GM13977 (cell line): ENCODE results near the gene CCDC186.
"Not testable (repeated sequence)": the region's sequence is repeated elsewhere in the genome, so short reads cannot be mapped to it uniquely, and the experiment has no call there.

ENCODE experiments used
- DNase-seq: peaks from one replicate; pipeline ENCODE4 v3.0.0; 2012; ENCODE audit warnings: low spot score
- in situ Hi-C: fragments of 300-500 bp; cut with MboI; formaldehyde crosslinking; loops from one replicate; pipeline ENCODE4 v1.12.0; 2022; ENCODE audit warnings: low sequenced_read_pairs, low pct_unique_long_range_greater_than_20kb, mixed read lengths, inconsistent platforms; ENCODE audit not compliant: unreplicated experiment
- TF ChIP-seq, protein P1 (sequence below): IDR thresholded peaks from 2 replicates; pipeline ENCODE4 v1.5.1; 2012; ENCODE audit warnings: mild to moderate bottlenecking, control low read depth; ENCODE audit not compliant: insufficient read depth; ENCODE audit errors: extremely low read depth, missing control alignments

Gene CCDC186

GRCh38 chr10:114151486-114151885, 22.5 kb downstream of the CCDC186 start:
- in situ Hi-C loops: no loop called here

DNA sequence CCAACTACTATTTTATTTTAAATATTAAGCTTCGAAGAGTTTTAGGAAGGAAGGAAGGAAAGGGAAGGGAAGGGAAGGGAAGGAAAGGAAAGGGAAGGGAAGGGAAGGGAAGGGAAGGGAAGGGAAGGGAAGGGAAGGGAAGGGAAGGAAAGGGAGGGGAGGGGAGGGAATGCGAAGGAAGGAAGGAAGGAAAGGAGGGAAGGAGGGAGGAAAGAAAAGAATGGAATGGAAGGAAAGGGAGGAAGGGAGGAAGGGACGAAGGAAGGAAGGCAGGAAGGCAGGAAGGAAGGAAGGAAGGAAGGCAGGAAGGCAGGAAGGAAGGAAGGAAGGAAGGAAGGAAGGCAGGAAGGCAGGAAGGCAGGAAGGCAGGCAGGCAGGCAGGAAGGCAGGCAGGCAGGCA, 24.5 kb downstream of the CCDC186 start:
- DNase-seq, in situ Hi-C loops: not testable (repeated sequence)

More at GRCh38 chr10:114151486-114151885, 22.5 kb downstream of the CCDC186 start:
- TF ChIP-seq, protein P1, sequence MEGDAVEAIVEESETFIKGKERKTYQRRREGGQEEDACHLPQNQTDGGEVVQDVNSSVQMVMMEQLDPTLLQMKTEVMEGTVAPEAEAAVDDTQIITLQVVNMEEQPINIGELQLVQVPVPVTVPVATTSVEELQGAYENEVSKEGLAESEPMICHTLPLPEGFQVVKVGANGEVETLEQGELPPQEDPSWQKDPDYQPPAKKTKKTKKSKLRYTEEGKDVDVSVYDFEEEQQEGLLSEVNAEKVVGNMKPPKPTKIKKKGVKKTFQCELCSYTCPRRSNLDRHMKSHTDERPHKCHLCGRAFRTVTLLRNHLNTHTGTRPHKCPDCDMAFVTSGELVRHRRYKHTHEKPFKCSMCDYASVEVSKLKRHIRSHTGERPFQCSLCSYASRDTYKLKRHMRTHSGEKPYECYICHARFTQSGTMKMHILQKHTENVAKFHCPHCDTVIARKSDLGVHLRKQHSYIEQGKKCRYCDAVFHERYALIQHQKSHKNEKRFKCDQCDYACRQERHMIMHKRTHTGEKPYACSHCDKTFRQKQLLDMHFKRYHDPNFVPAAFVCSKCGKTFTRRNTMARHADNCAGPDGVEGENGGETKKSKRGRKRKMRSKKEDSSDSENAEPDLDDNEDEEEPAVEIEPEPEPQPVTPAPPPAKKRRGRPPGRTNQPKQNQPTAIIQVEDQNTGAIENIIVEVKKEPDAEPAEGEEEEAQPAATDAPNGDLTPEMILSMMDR: no peak
- DNase-seq: no peak

DNA sequence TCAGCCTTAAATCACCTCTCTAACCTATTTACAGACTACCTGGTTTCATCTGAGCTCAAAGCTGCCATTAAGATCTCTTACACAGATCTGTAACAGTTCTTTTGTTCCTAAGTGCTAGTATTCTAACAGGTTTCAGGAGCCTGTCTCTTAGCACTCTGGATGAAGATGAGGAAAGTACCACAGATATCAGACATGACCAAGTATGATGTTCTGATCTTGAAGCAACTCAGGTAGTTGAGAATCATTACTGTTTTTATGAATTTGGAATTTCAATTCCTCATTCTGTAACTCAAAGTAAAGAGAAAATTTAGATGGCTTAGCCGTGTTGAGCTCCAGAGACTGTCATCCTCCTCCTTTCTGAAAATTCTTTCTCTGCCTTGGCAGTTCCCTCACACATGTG, 30.8 kb downstream of the CCDC186 start:
- in situ Hi-C loops: no loop called here
- DNase-seq: no peak
- TF ChIP-seq, protein P1: no peak

GRCh38 chr10:114142018-114142417, 32.0 kb downstream of the CCDC186 start:
- DNase-seq: no peak
- in situ Hi-C loops: no loop called here
- TF ChIP-seq, protein P1: no peak

- in situ Hi-C loops, DNase-seq: not testable (repeated sequence)
Observed at GRCh38 chr10:114140827-114141226, 33.2 kb downstream of the CCDC186 start.

DNA sequence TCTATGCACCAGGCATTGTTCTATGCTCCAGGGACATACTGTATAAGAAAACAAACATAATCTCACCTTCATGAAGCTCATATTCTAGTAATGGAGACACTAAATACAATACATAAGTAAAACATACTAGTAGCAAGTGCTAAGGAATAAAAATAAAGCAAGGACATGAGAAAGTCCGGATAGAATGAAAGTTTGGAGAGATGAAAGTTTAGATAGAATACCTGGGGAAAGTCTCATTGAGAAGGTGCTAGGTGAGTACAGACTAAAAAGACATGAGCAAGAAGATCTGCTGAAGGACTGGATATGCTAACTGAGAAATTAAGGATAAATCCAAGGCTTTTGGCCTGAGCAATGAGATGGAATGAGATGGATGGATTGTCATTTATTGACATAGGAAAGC, 34.0 kb downstream of the CCDC186 start:
- in situ Hi-C loops: no loop called here
- no peak for DNase-seq
- TF ChIP-seq, protein P1: no peak

- no peak for DNase-seq
- in situ Hi-C loops: no loop called here
- TF ChIP-seq, protein P1: no peak
Observed at GRCh38 chr10:114138581-114138980, 35.4 kb downstream of the CCDC186 start.

DNA sequence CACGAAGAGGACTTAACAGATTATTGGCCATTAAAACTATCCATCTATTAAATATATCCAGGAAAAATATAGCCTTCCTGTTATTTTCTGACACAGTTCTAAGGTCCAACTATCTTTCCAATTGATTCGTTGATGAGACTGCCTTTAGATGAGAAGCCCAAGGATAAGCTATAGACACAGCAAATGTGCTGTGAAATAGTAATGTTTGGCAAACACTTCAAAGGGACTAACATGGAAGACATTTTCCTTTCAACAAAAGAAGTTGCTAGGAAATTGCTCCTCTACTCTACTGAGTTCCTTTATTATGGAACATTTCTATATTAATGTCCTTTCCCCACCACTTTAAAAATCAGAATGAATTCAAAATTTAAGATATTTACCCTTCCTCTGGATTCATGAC, 38.5 kb downstream of the CCDC186 start:
- DNase-seq: no peak
- in situ Hi-C loops: no loop called here
- TF ChIP-seq, protein P1: no peak
